Left lung (tissue), 10 donors: ENCODE data around the gene ALDH4A1. TPM values are rescaled to one million over a fixed set of nuclear protein-coding genes. Genes with fewer than 3 reads are reported as not detected.

Experiments
- ATAC-seq: fragments of 200-7000 bp; cut with Tn5 transposase; one replicate; pipeline ENCODE4 v1.9.1; 2020; ENCODE audit warnings: moderate library complexity
- DNase-seq, 4 donors: peaks; one replicate each; pipeline ENCODE4 v3.0.0-alpha.2; 2013 to 2020
- H3K27ac ChIP-seq, 2 donors: fragments of 200-600 bp; sonication (generic) in 1 of 2; one replicate each; pipeline versions ENCODE4 v1.5.0 to v1.8.0; 2020 to 2021
- H3K27me3 ChIP-seq, 2 donors: fragments of 200-600 bp; sonication (generic) in 1 of 2; one replicate each; pipeline versions ENCODE4 v1.5.0 to v1.8.0; 2020 to 2021
- H3K36me3 ChIP-seq, 2 donors: fragments of 200-600 bp; sonication (generic) in 1 of 2; one replicate each; pipeline versions ENCODE4 v1.5.0 to v1.8.0; 2020 to 2021
- H3K4me1 ChIP-seq, 2 donors: fragments of 200-600 bp; one replicate each; pipeline ENCODE4 v1.8.0; 2021
- H3K4me3 ChIP-seq, 2 donors: fragments of 200-600 bp; sonication (generic) in 1 of 2; one replicate each; pipeline versions ENCODE4 v1.5.0 to v1.8.0; 2020 to 2021; ENCODE audit warnings: mild to moderate bottlenecking in 1 of 2
- H3K9me3 ChIP-seq, 2 donors: fragments of 200-600 bp; sonication (generic) in 1 of 2; one replicate each; pipeline versions ENCODE4 v1.5.0 to v1.8.0; 2020 to 2021
- intact Hi-C, 2 donors: fragments of 100-400 bp; cut with DNase I; formaldehyde crosslinking; loops; one replicate each; pipeline versions ENCODE4 v1.11.2 to v1.14.2; 2022
- polyA plus RNA-seq, 6 donors: library from polyadenylated mRNA; unstranded; fragments of 120-200 nt; gene quantifications; one replicate each; pipeline ENCODE4 v1.2.1, GENCODE V29; 2013; ENCODE audit not compliant: insufficient read length in 6 of 6
- total RNA-seq, 2 donors: library from RNA; stranded (reverse); fragmentation: NEBNext Ultra II Directional; extraction: Animal tissue kit (Norgen Biotek cat#: 25700); gene quantifications; one replicate each; pipeline ENCODE4 v1.2.1, GENCODE V29; 2021
- TF ChIP-seq, protein P1 (sequence below), 2 donors: fragments of 200-600 bp; sonication (generic) in 1 of 2; IDR thresholded peaks; one replicate each; pipeline versions ENCODE4 v1.5.0 to v1.8.0; 2021; ENCODE audit warnings: antibody characterized with exemption in 2 of 2
- donor health status: DM: no; HTN: yes; CAD: no.
- donor health status: DM: no; HTN: no; CAD: no.

The ALDH4A1 gene
- total and polyA plus RNA-seq, 8 donors: 11.3 to 21.1 (median 19.4) TPM

DNA sequence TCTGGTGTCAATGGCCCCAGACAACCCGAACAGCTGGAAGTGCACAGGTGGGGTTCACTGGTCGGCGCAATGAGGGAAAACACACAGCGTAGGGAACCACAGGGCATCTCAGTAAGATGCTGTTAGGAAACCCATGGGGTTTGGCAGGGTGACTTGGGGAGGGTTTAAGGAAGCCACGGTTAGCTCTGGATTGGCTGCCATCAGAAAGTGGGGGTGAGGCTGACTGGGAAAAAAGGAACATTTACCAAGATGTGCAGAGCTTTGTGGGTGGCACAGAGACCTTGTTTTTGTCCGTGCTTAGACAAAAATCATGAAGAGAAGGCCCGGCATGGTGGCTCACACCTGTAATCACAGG is 11.0 kb downstream of the ALDH4A1 start:
- Histone ChIP-seq H3K36me3 (peaks cover 0 to 19% of the 10 kb centered on the region in 2 donors), H3K27me3 (no peaks in the 10 kb centered on the region), H3K4me1 (no peaks in the 10 kb centered on the region), H3K9me3 (no peaks in the 10 kb centered on the region), H3K4me3 (no peak overlapping the region), H3K27ac (no peak overlapping the region)
- intact Hi-C loops: no loop called here
- no peak for DNase-seq
- ATAC-seq: no peak
- TF ChIP-seq, protein P1, sequence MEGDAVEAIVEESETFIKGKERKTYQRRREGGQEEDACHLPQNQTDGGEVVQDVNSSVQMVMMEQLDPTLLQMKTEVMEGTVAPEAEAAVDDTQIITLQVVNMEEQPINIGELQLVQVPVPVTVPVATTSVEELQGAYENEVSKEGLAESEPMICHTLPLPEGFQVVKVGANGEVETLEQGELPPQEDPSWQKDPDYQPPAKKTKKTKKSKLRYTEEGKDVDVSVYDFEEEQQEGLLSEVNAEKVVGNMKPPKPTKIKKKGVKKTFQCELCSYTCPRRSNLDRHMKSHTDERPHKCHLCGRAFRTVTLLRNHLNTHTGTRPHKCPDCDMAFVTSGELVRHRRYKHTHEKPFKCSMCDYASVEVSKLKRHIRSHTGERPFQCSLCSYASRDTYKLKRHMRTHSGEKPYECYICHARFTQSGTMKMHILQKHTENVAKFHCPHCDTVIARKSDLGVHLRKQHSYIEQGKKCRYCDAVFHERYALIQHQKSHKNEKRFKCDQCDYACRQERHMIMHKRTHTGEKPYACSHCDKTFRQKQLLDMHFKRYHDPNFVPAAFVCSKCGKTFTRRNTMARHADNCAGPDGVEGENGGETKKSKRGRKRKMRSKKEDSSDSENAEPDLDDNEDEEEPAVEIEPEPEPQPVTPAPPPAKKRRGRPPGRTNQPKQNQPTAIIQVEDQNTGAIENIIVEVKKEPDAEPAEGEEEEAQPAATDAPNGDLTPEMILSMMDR (IDR thresholded peaks at IDR 0.05): no peak

DNA sequence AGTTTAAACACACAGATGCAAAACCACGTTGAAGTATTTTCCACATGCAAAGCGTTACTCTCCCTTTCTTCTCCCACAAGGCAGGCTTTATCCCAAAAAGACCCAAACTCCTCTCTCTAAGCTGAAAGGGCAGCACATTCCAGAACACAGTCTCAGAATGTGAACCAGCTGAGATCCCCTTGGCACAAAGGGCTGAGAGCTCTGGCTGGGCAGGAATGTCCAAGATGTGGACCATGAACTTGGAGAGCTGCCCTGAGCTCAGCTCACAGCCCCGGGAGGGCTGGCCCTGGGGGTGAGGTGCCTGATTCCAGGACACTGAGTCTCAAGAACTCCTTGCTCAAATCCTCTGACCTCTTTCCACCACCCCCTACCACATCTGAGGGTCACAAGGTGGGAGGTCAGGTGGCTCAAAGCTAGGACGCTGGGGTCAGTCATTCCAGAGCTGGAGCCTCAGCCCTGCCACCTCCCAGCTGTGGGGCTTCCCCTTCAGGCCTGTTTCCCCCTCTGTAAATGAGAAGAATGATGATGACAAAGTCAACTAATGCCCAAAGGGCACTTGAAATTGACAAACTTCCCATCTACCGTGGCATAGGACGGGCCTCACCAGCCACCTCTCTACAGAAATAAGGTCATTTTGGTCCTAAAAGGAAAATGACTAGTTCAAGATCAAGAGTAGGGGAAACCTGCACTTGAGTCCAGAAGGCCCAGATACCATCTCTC is 11.5 kb downstream of the ALDH4A1 start:
- ATAC-seq (no peak), DNase-seq (no peak)
- peaks cover 0 to 24% of the 10 kb centered on the region in 2 donors for H3K36me3 ChIP-seq
- H3K9me3 ChIP-seq: no peaks in the 10 kb centered on the region
- intact Hi-C loops: no loop called here
- H3K27ac ChIP-seq: no peak overlapping the region
- no peaks in the 10 kb centered on the region for H3K27me3 ChIP-seq
- TF ChIP-seq, protein P1 (IDR thresholded peaks at IDR 0.05): no peak
- H3K4me3 ChIP-seq: no peak overlapping the region
- no peaks in the 10 kb centered on the region for H3K4me1 ChIP-seq

DNA sequence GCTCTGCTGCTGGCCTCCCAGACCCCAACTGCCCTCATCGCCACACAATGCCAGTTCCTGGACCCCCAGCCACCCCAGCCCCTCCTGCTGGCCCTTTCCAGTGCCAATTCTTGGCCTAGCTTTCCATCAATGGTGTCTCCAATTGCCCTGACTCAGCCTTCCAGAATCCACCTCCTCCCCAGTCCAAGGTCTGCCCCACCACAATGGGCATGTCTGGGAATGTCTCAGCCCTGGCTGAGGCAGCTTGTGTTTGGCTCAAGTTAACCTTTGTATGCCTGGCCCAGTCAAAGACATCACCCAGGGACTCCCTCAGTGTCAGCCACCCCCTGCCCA is 16.4 kb downstream of the ALDH4A1 start:
- Histone ChIP-seq H3K27ac (no peak overlapping the region), H3K27me3 (no peaks in the 10 kb centered on the region), H3K4me3 (no peak overlapping the region), H3K9me3 (no peaks in the 10 kb centered on the region), H3K36me3 (peaks cover 0 to 50% of the 10 kb centered on the region in 2 donors), H3K4me1 (no peaks in the 10 kb centered on the region)
- ATAC-seq (no peak), DNase-seq (no peak)
- TF ChIP-seq, protein P1 (IDR thresholded peaks at IDR 0.05): no peak
- intact Hi-C loops: no loop called here

DNA sequence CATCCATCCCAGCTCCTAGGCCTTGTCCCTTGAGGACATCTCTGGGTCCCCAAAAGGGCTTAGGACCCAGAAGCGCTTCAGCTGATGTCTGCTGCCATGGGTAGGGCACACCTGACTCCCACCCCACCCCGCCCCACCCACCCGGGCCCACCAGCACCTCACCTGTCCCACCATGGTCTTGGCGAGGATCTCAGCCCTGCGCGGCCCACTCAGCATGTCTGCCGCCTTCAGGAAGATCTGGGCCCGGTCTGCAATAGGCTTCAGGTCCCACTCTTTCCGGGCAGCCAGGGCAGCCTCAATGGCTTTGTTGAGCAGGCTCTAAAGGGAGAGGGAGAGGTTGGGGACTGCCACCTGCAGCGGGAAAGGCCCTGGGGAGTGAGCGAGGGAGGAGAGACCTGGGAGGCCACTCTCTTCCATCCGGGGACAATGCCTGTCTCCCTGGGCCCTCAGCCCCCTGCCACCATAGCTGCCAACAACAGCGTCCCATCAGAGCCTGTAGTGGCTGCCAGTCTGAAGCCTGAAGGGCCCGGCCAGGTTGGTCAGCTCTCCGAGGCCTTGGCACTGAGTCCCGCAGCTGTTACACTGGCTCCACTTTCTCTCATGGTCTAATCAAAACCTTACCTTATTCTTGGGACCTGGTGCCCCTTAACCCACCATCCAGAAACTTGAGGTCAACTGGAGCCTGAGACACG is 16.9 kb downstream of the ALDH4A1 start:
- ATAC-seq (no peak), DNase-seq (no peak)
- Histone ChIP-seq H3K4me3 (no peak overlapping the region), H3K9me3 (no peaks in the 10 kb centered on the region), H3K27ac (no peak overlapping the region), H3K27me3 (no peaks in the 10 kb centered on the region), H3K4me1 (no peaks in the 10 kb centered on the region), H3K36me3 (peaks cover 0 to 50% of the 10 kb centered on the region in 2 donors)
- TF ChIP-seq, protein P1 (IDR thresholded peaks at IDR 0.05): no peak
- intact Hi-C loops: no loop called here

DNA sequence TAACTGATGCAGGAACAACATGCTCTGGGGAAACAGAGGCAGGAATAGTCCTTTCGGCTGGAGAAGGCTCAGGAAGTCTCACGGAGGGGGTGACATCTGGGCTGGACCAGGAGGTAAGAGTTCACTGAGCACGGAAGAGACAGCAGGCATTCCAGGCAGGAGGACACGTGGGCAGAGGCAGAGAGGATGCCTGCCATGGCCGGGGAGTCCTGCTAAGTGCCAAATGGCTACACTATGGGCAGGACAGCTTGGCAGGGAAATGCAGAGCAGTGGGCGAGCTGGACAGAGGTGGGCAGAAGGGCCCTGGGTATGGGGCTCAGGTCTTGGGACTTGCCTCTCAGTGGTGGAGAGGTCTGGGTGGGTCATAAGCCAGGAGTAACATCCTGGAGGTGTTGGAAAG is 17.6 kb downstream of the ALDH4A1 start:
- peaks cover 0 to 50% of the 10 kb centered on the region in 2 donors for H3K36me3 ChIP-seq
- no peaks in the 10 kb centered on the region for H3K9me3 ChIP-seq
- TF ChIP-seq, protein P1 (IDR thresholded peaks at IDR 0.05): no peak
- H3K4me1 ChIP-seq: no peaks in the 10 kb centered on the region
- ATAC-seq: no peak
- H3K27me3 ChIP-seq: no peaks in the 10 kb centered on the region
- DNase-seq: no peak
- H3K4me3 ChIP-seq: no peak overlapping the region
- intact Hi-C loops: no loop called here
- no peak overlapping the region for H3K27ac ChIP-seq
